Calu3 (cell line): ENCODE results near the gene SMARCE1. TPM values are rescaled to one million over a fixed set of nuclear protein-coding genes. Genes with fewer than 3 reads are reported as not detected.

Experiments used
- BruUV-seq: library from RNA; stranded (reverse); fragments of 400-500 nt; replicated peaks from 2 replicates; lab custom pipeline; 2021; lab: Mats Ljungman, UMichigan
- CTCF ChIA-PET: fragments of 300-600 bp; sonication (Branson Sonifier 250); formaldehyde crosslinking; loops from one replicate; lab custom pipeline; 2022; ENCODE audit warnings: antibody characterized with exemption; lab: Charles Lee
- DNase-seq: peaks from one replicate; pipeline ENCODE4 v3.0.0; 2022
- H3K27ac Mint-ChIP-seq: one replicate; pipeline ENCODE4 v1.8.0; 2022; ENCODE audit warnings: mixed read lengths; ENCODE audit not compliant: unreplicated experiment
- H3K27me3 Mint-ChIP-seq: one replicate; pipeline ENCODE4 v1.8.0; 2022; ENCODE audit warnings: mixed read lengths; ENCODE audit not compliant: unreplicated experiment
- H3K36me3 Mint-ChIP-seq: one replicate; pipeline ENCODE4 v1.8.0; 2022; ENCODE audit warnings: mild to moderate bottlenecking, moderate library complexity, mixed read lengths; ENCODE audit not compliant: insufficient read depth, unreplicated experiment
- H3K4me1 Mint-ChIP-seq: one replicate; pipeline ENCODE4 v1.8.0; 2022; ENCODE audit warnings: mild to moderate bottlenecking, low read depth, mixed read lengths; ENCODE audit not compliant: unreplicated experiment
- H3K4me3 Mint-ChIP-seq: one replicate; pipeline ENCODE4 v1.8.0; 2022; ENCODE audit warnings: mild to moderate bottlenecking, low read depth, moderate library complexity, mixed read lengths; ENCODE audit not compliant: unreplicated experiment
- H3K9me3 Mint-ChIP-seq: one replicate; pipeline ENCODE4 v1.8.0; 2022; ENCODE audit warnings: low read depth, mixed read lengths; ENCODE audit not compliant: unreplicated experiment
- intact Hi-C: fragments of 100-400 bp; cut with micrococcal nuclease; formaldehyde crosslinking; loops from one replicate; pipeline ENCODE4 v1.10.0; 2022; ENCODE audit not compliant: unreplicated experiment
- total RNA-seq: library from RNA; stranded (reverse); gene quantifications from 2 replicates; pipeline ENCODE4 v1.2.3, GENCODE V29; 2022
- TF ChIP-seq, protein P1 (sequence below): fragments of 200-600 bp; IDR thresholded peaks from one replicate; pipeline ENCODE4 v1.8.0; 2022; ENCODE audit warnings: antibody characterized with exemption; ENCODE audit not compliant: unreplicated experiment

The SMARCE1 gene
- total RNA-seq, 1 experiment from 2014 or later: 768 TPM

DNA sequence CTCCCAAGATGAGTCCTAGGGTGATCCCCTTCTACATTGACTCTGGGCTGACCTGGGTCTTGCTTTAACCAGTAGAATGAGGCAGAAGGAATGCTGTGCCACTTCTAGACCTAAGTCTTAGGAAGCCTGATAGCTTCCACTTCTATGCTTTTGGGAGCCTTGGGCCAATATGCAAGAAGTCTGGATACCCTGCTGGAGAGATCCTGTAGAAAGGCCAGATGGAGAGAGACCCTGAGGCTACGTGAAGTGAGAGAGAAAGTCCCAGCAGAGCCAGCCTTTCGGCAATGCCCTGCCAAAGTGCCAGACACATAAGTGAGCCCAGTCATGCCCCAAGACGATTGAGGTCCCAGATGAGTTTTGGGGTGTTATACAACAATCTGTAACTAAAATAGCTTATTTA lies 15.6 kb upstream of the SMARCE1 start:
- H3K27ac Mint-ChIP-seq: no peak overlapping the region
- TF ChIP-seq, protein P1, sequence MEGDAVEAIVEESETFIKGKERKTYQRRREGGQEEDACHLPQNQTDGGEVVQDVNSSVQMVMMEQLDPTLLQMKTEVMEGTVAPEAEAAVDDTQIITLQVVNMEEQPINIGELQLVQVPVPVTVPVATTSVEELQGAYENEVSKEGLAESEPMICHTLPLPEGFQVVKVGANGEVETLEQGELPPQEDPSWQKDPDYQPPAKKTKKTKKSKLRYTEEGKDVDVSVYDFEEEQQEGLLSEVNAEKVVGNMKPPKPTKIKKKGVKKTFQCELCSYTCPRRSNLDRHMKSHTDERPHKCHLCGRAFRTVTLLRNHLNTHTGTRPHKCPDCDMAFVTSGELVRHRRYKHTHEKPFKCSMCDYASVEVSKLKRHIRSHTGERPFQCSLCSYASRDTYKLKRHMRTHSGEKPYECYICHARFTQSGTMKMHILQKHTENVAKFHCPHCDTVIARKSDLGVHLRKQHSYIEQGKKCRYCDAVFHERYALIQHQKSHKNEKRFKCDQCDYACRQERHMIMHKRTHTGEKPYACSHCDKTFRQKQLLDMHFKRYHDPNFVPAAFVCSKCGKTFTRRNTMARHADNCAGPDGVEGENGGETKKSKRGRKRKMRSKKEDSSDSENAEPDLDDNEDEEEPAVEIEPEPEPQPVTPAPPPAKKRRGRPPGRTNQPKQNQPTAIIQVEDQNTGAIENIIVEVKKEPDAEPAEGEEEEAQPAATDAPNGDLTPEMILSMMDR: no peak
- BruUV-seq: no TSS peak
- no peak overlapping the region for H3K4me3 Mint-ChIP-seq
- CTCF ChIA-PET: interaction anchor here (0.6 to 7.1 kb wide), 17 partner anchors 9 to 1161 kb away, joined by 3 to 55 read pairs (median 4); partner anchors contain the start of gene SMARCE1
- peaks cover 86% of the 10 kb centered on the region for H3K27me3 Mint-ChIP-seq
- DNase-seq: no peak
- H3K4me1 Mint-ChIP-seq: peaks cover 19% of the 10 kb centered on the region
- H3K9me3 Mint-ChIP-seq: no peaks in the 10 kb centered on the region
- intact Hi-C loops: no loop called here
- H3K36me3 Mint-ChIP-seq: no peaks in the 10 kb centered on the region

DNA sequence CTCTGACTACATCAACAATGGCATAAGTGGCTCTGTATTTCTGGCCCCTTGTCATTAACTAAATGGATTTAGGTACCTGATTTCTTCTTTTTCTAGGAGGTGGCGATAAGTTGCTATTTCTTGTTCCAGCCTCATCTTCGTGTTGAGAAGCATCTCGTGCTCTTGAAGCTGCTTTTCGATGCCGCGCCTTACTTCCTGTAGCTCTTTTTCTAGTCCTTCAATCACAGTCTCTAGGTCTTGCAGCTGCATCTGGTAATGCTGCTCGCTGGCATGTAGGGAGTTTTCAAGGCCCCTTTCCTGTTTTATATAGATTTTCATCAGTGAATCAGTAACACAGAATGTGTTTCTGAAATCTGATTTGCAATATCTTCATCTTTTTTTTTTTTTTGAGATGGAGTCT lies 12.3 kb upstream of the SMARCE1 start:
- TF ChIP-seq, protein P1: no peak
- no peak overlapping the region for H3K27ac Mint-ChIP-seq
- H3K27me3 Mint-ChIP-seq: peaks cover 75% of the 10 kb centered on the region
- CTCF ChIA-PET: interaction anchor here (0.7 to 2.9 kb wide), 20 partner anchors 8 to 1025 kb away, joined by 3 to 43 read pairs (median 4); partner anchors contain the start of gene SMARCE1
- H3K9me3 Mint-ChIP-seq: no peaks in the 10 kb centered on the region
- no peaks in the 10 kb centered on the region for H3K36me3 Mint-ChIP-seq
- DNase-seq: no peak
- intact Hi-C loops: no loop called here
- no TSS peak for BruUV-seq
- no peak overlapping the region for H3K4me3 Mint-ChIP-seq
- H3K4me1 Mint-ChIP-seq: peaks cover 4% of the 10 kb centered on the region

DNA sequence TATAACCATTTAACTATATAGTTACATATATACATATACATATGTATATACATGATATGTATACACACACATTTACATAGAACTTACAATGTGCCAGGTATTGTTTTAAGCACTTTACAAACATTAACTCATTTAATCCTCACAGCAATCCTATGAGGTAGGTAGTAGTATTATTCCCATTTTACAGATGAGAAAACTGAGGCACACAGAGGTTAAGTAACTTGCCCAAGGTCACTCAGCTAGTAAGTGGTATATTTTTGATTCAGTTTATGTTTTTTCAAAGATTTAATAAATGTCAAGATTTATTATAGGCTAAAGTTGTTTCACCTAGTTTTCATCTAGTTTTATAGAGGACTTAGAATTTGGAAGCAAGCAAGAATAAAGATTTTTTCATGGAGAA lies 10.8 kb upstream of the SMARCE1 start:
- no peaks in the 10 kb centered on the region for H3K9me3 Mint-ChIP-seq

DNA sequence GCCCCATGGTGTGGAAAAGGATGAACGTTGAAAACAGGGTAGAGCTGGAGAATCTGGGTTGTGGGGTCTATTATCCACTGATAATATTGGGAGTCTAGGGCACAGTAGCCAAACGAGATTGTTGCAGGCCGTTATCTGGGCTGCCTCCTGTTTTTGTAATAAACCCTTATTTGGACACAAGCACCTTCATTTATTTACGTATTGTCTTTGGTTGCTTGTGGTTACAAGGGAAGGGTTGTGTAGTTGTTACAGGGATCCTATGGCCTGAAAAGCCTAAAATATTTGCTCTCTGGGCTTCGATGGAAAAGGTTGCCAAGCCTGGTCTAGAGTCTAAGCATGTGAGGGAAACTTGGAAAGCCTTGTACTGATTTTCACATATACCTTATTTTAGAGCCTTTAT lies 4.3 kb upstream of the SMARCE1 start:
- intact Hi-C loops: no loop called here
- BruUV-seq: no TSS peak
- no peak overlapping the region for H3K4me3 Mint-ChIP-seq
- DNase-seq: no peak
- TF ChIP-seq, protein P1: no peak
- H3K27me3 Mint-ChIP-seq: peaks cover 12% of the 10 kb centered on the region
- peaks cover 10% of the 10 kb centered on the region for H3K4me1 Mint-ChIP-seq
- no peaks in the 10 kb centered on the region for H3K9me3 Mint-ChIP-seq
- no peak overlapping the region for H3K27ac Mint-ChIP-seq
- peaks cover 22% of the 10 kb centered on the region for H3K36me3 Mint-ChIP-seq
- CTCF ChIA-PET: interaction anchor here (0.7 to 16.4 kb wide), 15 partner anchors 8 to 156 kb away, joined by 3 to 217 read pairs (median 3); partner anchors contain the start of gene KRT222

More for the DNA sequence above, 10.8 kb upstream of the SMARCE1 start:
- Mint-ChIP-seq H3K4me3 (no peak overlapping the region), H3K4me1 (no peaks in the 10 kb centered on the region), H3K27me3 (peaks cover 62% of the 10 kb centered on the region), H3K27ac (no peak overlapping the region), H3K36me3 (no peaks in the 10 kb centered on the region)
- TF ChIP-seq, protein P1: no peak
- no TSS peak for BruUV-seq
- CTCF ChIA-PET: interaction anchor here (1.0 to 2.9 kb wide), 3 partner anchors 11 to 15 kb away, joined by 4 to 43 read pairs (median 8); partner anchors contain the start of gene SMARCE1
- intact Hi-C loops: no loop called here
- no peak for DNase-seq
